NOMO-1 treated with DMSO at 0.1 percent for 48 hours (cell line): ENCODE measurements around the gene PIAS2.
"Not testable (repeated sequence)": the region's sequence is repeated elsewhere in the genome, so short reads cannot be mapped to it uniquely, and the experiment has no call there.

Experiments
- DNase-seq: peaks from one replicate; lab custom pipeline; 2025; ENCODE audit not compliant: unreplicated experiment; lab: John Stamatoyannopoulos, UW

Gene PIAS2

GRCh38 chr18:46832849-46833248 is 84.5 kb downstream of the PIAS2 start:
- DNase-seq: no peak

DNA sequence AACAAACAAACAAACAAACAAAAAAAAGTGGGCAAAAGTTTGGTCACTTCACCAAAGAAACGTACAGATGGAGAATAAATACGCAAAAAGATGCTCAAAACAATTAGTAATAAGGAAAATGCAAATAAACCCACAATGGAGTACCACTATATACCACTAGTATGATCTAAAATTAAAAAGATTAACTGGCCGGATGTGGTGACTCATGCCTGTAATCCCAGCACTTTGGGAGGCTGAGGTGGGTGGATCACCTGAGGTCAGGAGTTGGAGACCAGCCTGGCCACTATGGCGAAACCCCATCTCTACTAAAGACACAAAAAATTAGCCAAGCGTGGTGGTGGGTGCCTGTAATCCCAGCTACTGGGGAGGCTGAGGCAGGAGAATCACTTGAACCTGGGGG is 84.9 kb downstream of the PIAS2 start:
- not testable (repeated sequence) for DNase-seq

DNA sequence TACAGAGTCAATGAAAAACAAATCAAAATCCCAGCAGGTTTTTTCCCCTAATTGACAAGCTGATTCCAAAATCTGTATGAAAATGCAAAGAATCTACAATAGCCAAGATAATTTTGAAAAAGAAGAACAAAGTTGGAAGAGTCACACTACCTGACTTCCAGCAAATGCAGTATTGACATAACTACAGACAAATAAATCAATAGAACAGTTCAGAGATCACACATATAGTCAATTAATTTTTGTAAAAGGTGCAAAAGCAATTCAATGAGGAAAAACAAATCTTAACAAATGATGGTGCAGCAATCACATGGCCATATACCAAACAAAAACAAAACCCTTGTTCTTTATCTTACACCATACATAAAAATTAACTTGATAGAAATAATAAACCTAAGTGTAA is 85.9 kb downstream of the PIAS2 start:
- DNase-seq: no peak

GRCh38 chr18:46830633-46831032 is 86.7 kb downstream of the PIAS2 start:
- DNase-seq: no peak

DNA sequence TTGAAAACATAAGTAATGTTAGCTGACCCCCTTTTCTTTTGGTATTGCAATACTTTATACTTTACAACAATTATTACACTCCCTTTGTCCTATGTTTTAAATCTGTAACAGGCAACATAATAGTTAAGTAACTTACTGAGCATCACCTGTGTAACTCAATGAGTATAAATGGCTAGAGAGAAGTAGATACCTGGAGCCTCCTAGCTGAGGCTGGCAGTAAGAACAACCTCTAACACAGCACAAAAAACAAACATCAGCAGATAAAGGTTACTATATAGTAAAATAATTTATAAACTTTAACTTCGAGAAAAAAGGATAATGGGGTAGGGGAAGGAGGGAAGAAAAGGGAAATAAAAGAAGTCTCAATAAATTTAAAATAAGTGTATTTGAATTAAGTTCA is 87.4 kb downstream of the PIAS2 start:
- no peak for DNase-seq

- no peak for DNase-seq
Measured at GRCh38 chr18:46829531-46829930, 87.8 kb downstream of the PIAS2 start.

DNA sequence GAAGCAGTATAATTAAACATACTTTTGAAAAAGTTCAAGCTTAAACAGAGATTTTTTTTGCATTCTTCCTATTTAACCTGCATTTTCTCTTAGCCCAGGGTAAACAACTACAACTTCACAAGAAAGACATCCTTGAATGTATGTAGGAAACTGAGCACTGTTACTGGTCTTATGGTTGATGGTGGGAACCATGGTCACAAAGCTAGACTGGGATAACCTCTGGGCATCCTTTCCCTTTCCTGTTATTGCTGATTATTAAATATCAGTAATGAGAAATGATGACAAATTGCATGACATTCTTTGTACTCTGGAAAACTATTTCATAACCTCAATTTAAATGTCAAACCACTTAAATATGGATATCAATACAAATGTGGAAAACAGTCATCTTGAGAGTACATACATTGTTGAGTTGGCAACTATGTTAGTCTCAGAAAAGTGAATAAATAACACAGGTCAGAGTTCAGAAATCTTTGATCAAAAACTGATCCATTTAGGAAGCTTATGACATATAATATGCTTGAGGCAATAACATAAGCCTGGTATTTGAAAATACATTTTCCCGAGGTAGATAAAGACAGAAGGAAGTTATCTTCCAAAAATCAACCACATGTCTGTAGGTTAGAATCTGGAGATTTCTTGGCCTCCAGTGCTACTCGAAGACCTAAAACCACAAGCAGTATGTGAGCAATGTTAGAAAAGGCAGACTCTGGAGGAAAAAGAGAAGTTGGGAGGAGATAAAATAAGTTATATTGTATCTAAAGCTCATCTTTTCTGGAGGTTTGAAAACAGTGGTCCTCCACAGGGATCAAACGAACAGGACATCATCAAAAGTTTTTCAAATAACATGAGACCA is 95.2 kb downstream of the PIAS2 start:
- DNase-seq: no peak

DNA sequence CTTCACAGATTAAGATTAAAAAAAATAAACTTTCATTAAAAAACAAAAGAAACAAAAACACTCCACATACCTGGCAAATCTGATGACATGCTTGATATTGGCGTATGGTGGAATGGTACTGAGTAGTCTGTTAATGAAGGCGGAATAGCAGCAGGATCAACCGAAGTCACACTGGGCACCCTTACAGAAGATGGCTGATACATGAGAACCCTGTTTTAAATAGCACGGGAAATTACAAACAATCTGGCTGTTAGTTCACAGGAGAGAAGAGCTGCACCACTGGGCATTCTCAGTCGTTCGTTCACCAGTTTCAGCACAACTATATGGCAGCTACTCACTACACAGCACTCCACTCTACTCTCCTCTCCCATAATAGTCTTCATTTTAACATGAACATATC is 96.4 kb downstream of the PIAS2 start:
- no peak for DNase-seq

- DNase-seq: no peak
Measured at GRCh38 chr18:46815661-46816060, 101.6 kb downstream of the PIAS2 start.

DNA sequence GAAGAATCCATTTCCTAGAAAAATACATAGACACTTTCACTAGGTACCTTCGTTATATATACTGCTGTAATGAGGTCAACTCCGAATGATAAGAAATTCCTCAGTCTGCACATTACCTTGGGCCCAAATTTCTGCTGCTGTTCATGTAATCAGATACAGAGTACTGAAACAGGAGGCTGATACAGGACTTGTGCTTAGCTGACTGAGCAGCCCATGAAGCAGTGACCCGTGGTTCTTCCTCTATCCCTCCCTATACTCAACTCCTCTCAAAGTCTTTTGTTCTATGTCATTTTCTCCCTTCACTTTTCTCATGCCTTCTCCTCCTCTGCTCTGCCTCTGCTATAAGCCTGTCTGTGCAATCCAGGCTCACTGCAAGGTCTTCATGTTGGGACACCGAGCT is 102.9 kb downstream of the PIAS2 start:
- DNase-seq: no peak

DNA sequence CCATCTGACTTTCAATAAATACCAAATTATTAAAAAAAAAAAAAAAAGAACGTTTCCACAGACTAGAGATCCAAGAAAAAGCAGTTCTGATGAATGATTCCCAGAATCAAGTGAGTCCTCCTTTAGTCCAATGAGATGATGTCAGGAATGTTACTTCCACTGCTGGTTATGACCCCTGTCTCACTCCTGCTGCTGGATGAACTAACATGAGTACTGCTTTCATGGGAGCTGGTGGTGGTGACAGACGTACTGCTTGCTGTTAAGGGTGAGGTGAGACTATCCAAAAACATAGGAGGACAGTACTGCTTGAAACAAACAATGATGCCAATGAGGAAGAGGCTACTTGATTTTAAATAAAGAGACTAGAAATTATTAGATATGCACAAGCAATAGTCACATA is 105.0 kb downstream of the PIAS2 start:
- DNase-seq: no peak

GRCh38 chr18:46810481-46811000 is 106.8 kb downstream of the PIAS2 start:
- DNase-seq: no peak

- no peak for DNase-seq
Measured at GRCh38 chr18:46809145-46809544, 108.2 kb downstream of the PIAS2 start.

DNA sequence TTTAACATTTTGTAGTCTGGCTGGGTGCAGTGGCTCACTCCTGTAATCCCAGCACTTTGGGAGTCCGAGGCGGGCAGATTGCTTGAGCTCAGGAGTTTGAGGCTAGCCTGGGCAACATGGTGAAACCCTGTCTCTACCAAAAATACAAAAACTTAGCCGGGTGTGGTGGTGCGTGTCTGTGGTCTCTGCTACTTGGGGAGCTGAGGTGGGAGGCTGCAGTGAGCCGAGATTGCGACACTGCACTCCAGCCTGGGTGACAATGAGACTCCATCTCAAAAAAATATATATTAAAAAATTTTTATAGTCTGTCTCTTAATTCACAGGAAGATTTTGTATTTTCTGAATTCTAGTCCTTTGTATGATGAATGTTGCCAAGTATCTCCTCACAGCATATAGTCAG is 121.4 kb downstream of the PIAS2 start:
- DNase-seq: not testable (repeated sequence)

GRCh38 chr18:46794607-46795006 is 122.7 kb downstream of the PIAS2 start:
- no peak for DNase-seq

DNA sequence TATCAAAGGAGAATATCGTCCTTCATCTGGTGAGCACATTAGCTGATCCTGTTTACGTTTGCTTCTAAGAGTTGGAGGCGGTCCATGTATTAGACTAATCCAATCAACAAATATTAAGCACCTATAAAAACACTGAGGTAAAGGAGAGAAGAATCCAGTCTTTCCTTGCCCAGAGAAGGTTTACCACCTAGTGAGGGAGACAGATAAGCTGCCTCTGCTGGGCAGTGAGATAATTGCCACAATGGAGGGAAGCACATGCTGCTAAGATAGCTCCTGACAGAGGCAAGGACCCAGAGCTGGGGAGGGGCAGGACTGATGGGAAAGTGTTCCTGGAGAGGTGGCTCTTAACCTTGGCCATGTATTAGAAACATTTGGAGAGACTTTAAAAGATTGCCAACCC is 123.7 kb downstream of the PIAS2 start:
- no peak for DNase-seq

DNA sequence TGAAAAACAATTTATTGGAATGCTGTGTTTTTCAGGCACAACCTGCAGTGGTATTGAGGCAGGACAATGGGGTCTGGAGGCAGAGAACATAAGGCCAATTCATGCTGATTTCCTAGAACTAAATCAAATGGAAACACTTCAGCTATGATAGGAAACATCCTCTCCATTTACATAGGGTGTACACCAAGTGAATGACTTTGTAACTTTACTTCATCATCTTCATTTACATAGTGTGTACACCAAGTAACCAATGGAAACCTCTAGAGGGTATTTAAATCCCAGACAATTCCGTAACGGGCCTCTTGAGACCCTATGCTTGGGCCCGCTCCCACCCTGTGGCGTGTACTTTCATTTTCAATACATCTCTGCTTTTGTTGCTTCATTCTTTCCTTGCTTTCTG is 128.2 kb downstream of the PIAS2 start:
- DNase-seq: no peak

DNA sequence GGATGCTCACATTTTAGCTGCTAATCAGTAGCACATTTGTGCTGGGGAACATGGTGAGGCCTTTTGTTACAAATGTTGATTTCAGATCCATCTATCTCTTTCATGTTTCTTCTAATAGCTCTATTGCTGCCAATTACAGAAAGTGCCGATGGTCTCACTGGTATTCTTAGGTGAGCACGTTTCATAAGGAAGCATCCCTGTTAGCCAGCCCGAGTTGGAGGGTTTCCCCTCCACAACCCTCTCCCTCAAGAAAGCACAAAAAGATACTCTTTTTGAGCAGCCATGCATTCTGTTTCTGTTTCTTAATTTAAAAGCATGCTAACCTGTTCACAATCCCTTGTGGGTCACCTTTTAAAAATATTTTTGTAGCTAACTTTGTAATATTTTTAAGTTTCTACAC is 129.6 kb downstream of the PIAS2 start:
- DNase-seq: no peak

DNA sequence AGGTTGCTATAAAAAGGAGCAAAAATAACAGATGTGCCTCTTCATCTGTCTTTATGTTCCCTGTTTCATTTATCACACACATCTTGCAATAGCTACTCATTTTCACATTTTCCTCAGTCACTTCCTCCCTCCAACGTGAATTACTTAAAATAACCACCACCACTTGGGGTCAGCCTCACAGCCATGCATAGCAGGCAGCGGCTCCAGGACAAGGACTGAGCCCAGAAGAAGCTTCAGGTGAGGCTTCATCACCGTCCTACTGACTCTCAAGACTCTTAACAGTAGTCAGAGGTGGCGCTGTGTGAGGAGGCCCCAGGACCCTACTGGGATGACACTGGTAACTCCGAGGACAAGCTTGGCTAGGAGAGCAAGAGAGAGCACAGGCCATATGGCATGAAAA is 144.9 kb downstream of the PIAS2 start:
- peak; percentile 81 for DNase-seq

- no peak for DNase-seq
Measured at GRCh38 chr18:46771141-46771540, 146.2 kb downstream of the PIAS2 start.

DNA sequence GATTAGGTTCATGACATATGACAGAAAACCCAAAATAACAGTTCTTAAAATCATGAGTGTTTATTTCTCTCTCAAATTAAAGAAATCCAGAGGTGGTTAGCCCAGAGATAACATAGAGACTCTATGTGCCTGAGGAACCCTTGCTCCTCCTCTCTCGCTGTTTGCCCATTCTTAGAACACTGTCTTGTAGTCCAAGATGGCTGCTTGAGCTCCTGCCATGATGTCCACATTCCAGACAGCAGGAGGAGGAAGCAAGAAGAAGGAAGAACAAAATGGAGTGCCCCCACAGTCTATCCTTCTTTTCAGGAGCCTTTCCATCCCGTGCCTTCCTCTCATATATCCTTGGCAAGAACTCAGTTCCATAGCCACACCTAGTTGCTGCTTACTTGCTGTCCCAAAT is 146.6 kb downstream of the PIAS2 start:
- no peak for DNase-seq

GRCh38 chr18:46768166-46768921 is 149.0 kb downstream of the PIAS2 start:
- DNase-seq: no peak
